SW 1271 (cell line): Measurements from ENCODE around the gene SLC7A1.

Experiments used
- DNase-seq, 2 experiments: peaks; one replicate each; lab custom pipeline; 2025; lab: John Stamatoyannopoulos, UW

SLC7A1 gene

GRCh38 chr13:29561918-29562317 is 33.6 kb downstream of the SLC7A1 start:
- no peak for DNase-seq

- DNase-seq, result no peak
These were observed 38.7 kb downstream of the SLC7A1 start for GRCh38 chr13:29556742-29557141.

DNA sequence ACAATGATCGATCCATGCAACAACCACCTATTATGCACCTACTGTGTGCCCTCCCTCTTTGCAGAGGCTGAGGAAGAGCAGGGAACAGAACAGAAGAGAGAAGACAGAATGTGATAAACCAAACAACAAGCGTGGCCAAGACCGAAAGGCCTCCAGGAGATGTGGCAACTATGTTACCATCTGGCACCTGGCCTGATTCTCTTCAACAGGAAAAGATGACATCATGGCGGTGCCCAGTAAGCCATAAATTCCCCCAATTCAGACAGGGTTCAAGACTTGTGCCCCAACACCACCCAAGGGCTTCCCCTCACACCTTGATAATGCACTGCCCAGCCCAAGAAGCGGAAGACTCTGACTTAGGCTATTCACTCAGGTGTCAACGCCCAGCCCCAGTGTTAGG is 44.3 kb downstream of the SLC7A1 start:
- no peak for DNase-seq

GRCh38 chr13:29550430-29550988 is 45.0 kb downstream of the SLC7A1 start:
- DNase-seq, result no peak

DNA sequence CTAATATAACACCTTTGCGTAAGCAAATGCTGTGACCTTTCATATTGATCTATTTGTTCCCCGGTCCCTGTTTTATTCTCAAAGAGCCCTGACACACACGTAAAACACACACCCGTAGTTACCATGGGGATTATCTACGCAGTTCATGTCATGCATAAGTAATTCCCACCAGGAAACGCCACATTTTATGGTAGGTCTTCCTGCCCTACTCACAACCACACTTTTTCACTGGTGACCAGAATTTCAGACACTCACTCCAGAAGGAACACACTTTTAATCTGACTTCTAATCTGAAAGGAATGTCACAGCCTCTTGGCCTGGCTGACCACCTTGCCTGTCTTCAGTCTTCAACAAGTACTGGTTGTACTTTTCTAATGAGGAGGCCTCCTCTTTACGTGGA is 46.8 kb downstream of the SLC7A1 start:
- no peak for DNase-seq

- no peak for DNase-seq
These were observed 48.3 kb downstream of the SLC7A1 start for GRCh38 chr13:29547153-29547552.

GRCh38 chr13:29546662-29547061 is 48.8 kb downstream of the SLC7A1 start:
- no peak for DNase-seq

- no peak for DNase-seq
These were observed 49.5 kb downstream of the SLC7A1 start for GRCh38 chr13:29545988-29546387.

GRCh38 chr13:29543230-29544215 is 52.0 kb downstream of the SLC7A1 start:
- no peak for DNase-seq

DNA sequence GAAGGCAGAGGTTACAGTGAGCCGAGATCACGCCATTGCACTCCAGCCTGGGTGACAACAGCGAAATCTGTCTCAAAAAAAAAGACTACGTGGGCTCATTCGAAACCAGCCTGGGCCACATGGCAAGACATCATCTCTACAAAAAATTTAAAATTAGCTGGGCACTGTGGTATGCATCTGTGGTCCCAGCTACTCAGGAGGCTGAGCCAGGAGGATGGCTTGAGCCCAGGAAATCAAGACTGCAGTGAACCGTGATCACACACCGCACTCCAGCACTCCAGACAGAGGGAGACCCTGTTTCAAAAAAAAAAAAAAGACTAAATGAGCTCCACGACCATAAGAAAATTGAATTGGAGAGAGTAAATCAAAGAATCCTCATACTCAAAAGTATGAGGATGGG is 53.1 kb downstream of the SLC7A1 start:
- DNase-seq, result no peak

DNA sequence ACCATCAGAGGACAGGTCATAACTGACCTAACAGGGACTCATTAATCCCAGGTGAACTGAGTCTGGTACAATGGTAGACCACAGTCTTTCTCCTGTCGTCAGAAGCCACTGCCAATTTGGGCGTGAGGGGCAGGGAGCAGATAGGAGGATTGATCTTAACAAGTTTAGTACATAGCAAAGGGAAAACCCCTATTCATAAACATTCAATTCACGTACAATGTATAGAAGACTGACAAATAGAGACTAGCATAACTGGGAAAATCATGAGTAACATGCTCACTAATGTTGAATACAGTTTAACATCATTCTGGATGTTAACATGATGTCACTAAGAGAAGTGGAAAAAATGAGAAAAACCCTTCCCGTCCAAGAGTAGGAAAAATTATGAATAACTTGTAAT is 54.1 kb downstream of the SLC7A1 start:
- DNase-seq, result no peak

DNA sequence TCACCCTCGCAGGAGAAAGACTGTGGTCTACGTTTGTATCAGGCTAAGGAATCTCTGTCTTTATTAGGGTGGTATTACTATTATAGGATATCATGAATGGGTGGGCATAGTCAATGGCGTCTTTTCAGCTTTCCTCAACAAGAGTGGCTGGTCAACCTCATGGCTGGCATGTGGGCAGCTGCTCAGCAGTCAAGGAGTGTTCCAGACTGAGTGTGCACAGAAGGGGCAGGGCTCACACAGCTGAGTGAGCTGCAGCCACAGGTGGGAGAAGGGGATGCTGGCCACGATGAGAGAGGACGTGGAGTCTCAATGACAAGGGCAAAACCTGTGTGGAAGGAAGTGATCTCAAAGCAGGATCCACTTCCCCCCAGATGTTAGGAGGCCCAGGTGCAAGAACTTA is 54.7 kb downstream of the SLC7A1 start:
- DNase-seq, result no peak

DNA sequence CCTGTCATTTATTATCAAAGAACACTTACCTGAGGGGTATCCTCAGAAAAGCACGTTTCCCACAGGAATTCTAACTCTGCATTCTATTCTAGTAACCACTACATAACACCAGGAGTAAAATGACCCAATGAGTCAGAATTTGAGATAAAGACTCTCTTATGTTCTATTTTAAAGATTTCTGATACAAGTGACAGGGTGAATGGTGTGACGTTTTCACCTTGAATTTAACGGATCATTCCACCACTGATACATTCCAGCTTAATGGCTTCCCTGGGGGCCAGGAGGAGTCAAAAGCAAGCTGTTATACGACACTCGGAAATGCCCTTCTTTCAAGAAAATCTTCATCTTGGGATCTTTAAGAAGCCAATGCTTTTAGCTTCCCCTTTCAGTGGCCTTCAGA is 55.2 kb downstream of the SLC7A1 start:
- DNase-seq, result no peak

GRCh38 chr13:29539856-29540255 is 55.6 kb downstream of the SLC7A1 start:
- DNase-seq, result no peak

- DNase-seq, result no peak
These were observed 56.8 kb downstream of the SLC7A1 start for GRCh38 chr13:29538652-29539040.

DNA sequence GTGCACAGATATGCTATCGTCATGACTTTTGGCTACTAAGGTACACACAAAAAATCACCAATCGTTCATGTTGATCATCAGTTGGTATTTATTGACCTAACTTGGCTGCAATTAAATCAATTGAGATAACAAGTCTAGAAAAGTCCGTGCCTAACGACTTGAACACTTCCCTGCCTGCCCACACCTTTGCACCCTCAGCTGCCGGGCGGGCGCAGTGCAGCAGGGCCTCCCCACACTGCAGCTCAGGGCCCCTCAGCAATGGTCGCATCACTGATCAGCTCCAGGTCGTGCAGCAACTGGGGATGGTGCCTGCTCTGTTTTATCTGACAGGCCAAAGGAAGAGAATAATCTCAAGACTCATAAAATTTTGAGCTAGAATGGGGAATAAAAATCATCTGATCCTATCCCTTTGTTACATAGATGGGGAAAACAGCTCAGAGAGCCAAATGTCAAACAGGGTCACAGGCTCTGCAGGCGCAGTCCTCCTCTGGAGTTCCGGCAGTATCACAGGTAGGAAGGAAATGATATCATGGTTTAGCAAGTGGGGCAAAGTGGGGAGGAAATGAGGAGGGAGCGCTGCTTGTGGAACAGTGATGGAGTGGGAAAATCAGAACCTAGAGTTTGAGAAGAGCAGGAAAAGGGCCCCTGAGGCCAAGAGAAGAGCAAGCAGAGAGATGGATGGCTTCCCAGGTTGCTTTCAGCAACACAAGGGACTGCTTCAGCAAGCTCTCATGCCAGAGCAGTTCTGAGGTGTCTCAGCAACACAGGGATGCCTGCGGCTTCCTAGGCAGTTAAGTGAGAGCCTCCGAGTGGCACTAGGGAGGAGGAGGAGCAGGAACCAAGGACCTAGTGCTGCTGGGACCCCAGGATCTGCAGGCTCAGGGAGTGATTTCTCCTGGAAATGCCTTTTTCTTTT is 57.5 kb downstream of the SLC7A1 start:
- DNase-seq, result no peak

DNA sequence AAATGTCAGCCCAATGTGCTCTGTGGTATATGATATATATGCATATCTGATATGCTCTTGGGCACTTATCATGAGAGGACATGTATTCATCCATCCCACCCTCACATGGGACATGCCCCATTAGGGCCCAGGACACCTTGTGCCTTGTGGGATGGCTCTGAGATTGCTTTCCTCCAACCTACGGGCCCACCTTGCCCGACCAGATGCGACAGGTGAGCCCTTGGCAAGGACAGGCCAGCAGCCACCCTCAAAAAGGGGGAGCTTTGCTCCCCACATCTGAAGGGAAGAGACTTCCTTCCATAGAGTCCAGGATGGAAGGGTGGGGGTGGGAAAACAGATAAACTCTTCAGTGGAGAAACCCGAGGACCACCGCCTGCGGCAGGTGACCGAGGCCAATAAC is 58.6 kb downstream of the SLC7A1 start:
- no peak for DNase-seq

GRCh38 chr13:29535663-29536655 is 59.5 kb downstream of the SLC7A1 start:
- DNase-seq, result no peak

GRCh38 chr13:29534083-29534482 is 61.4 kb downstream of the SLC7A1 start:
- no peak for DNase-seq

GRCh38 chr13:29532821-29533220 is 62.7 kb downstream of the SLC7A1 start:
- no peak for DNase-seq

- DNase-seq, result no peak
These were observed 63.4 kb downstream of the SLC7A1 start for GRCh38 chr13:29532116-29532515.
